K562 (cell line): Measurements from ENCODE around the gene EFNA1. TPM values are rescaled to one million over a fixed set of nuclear protein-coding genes. Genes with fewer than 3 reads are reported as not detected.

ENCODE experiments used
- ADNP ChIP-seq: fragments of 200-800 bp; sonication (Bioruptor generic); IDR thresholded peaks from 2 replicates; pipeline ENCODE4 v1.6.1; 2016; ENCODE audit warnings: missing genetic modification characterization, missing compliant biosample characterization
- CHCHD3 ChIP-seq: fragments of 250-450 bp; sonication (Bioruptor Pico); IDR thresholded peaks from 2 replicates; pipeline ENCODE4 v2.1.2; 2022; ENCODE audit warnings: mild to moderate bottlenecking
- CSDE1 ChIP-seq, 2 experiments: fragments of 450-650 bp; IDR thresholded peaks; 2 replicates each; pipeline ENCODE4 v1.6.1; 2016; ENCODE audit warnings: mild to moderate bottlenecking in 1 of 2
- ESRRA ChIP-seq: fragments of 450-650 bp; IDR thresholded peaks from 2 replicates; pipeline ENCODE4 v1.6.1; 2014; ENCODE audit warnings: low read depth, mild to moderate bottlenecking, moderate library complexity, borderline replicate concordance
- KDM1A ChIP-seq, 2 experiments: fragments of 450-650 bp; IDR thresholded peaks; 2 replicates each; pipeline ENCODE4 v1.6.1; 2016; ENCODE audit warnings: mild to moderate bottlenecking in 2 of 2
- LARP7 ChIP-seq: fragments of 450-650 bp; IDR thresholded peaks from 2 replicates; pipeline ENCODE4 v1.6.1; 2016
- MTF1 ChIP-seq: fragments of 250-450 bp; sonication (Bioruptor Pico); IDR thresholded peaks from 2 replicates; pipeline ENCODE4 v1.9.0; 2021; ENCODE audit warnings: moderate library complexity, mild to moderate bottlenecking, inconsistent platforms, borderline replicate concordance
- POLR2G ChIP-seq: fragments of 200-400 bp; formaldehyde crosslinking; IDR thresholded peaks from 2 replicates; pipeline ENCODE4 v1.6.1; 2017; ENCODE audit warnings: low read depth, mild to moderate bottlenecking, antibody characterized with exemption, low read length, moderate library complexity
- PRDM10 ChIP-seq: fragments of 450-650 bp; IDR thresholded peaks from 2 replicates; pipeline ENCODE4 v1.6.1; 2018; ENCODE audit not compliant: partially characterized antibody
- RCOR1 ChIP-seq, 2 experiments: IDR thresholded peaks; 2 replicates each; pipeline ENCODE4 v1.6.1; 2012; ENCODE audit warnings: low read depth in 2 of 2, low read length in 2 of 2, borderline replicate concordance in 1 of 2, improper control_type of control experiment in 1 of 2
- SMAD2 ChIP-seq: fragments of 150-350 bp; IDR thresholded peaks from 2 replicates; pipeline ENCODE4 v1.6.1; 2014; ENCODE audit warnings: low read depth, mild to moderate bottlenecking, low read length
- SMARCB1 ChIP-seq: IDR thresholded peaks from 2 replicates; pipeline ENCODE4 v1.6.1; 2011; ENCODE audit warnings: improper control_type of control experiment, low read depth; ENCODE audit not compliant: insufficient read length
- SRSF9 ChIP-seq: fragments of 200-400 bp; formaldehyde crosslinking; IDR thresholded peaks from 2 replicates; pipeline ENCODE4 v1.6.1; 2017; ENCODE audit warnings: low read depth, low read length, borderline replicate concordance
- TCF3 ChIP-seq: sonication (generic); formaldehyde crosslinking; IDR thresholded peaks from 2 replicates; pipeline ENCODE4 v1.4.0; 2020; ENCODE audit warnings: mild to moderate bottlenecking, missing genetic modification reagents
- THRB ChIP-seq: fragments of 450-650 bp; formaldehyde crosslinking; conservative IDR thresholded peaks from 2 replicates; pipeline ENCODE4 v1.4.0; 2022; ENCODE audit warnings: mild to moderate bottlenecking, missing genetic modification characterization
- TRIM25 ChIP-seq: fragments of 450-650 bp; IDR thresholded peaks from 2 replicates; pipeline ENCODE4 v1.7.0; 2016; ENCODE audit warnings: borderline replicate concordance
- ZBTB9 ChIP-seq: fragments of 450-650 bp; formaldehyde crosslinking; IDR thresholded peaks from 2 replicates; pipeline ENCODE4 v1.4.0; 2020; ENCODE audit warnings: mild to moderate bottlenecking, moderate library complexity
- ZNF282 ChIP-seq: sonication (generic); formaldehyde crosslinking; IDR thresholded peaks from 2 replicates; pipeline ENCODE4 v1.8.1; 2023; ENCODE audit warnings: missing genetic modification reagents
- ZNF589 ChIP-seq: fragments of 200-800 bp; sonication (Bioruptor generic); IDR thresholded peaks from 2 replicates; pipeline ENCODE4 v1.6.1; 2016; ENCODE audit warnings: low read depth, missing genetic modification characterization, missing compliant biosample characterization
- ZNF778 ChIP-seq: fragments of 450-650 bp; formaldehyde crosslinking; IDR thresholded peaks from 2 replicates; pipeline ENCODE4 v1.4.0; 2020; ENCODE audit warnings: mild to moderate bottlenecking, moderate library complexity
- ZNF780A ChIP-seq: fragments of 250-450 bp; sonication (Bioruptor Pico); IDR thresholded peaks from 2 replicates; pipeline ENCODE4 v1.5.0; 2021; ENCODE audit warnings: mild to moderate bottlenecking
- polyA plus RNA-seq, 8 experiments: library from polyadenylated mRNA; depleted of rRNA in 4 of 8; stranded (reverse) in 5 of 8; unstranded in 3 of 8; fragments of >200 nt; fragmentation: Nextera tagmentation in 2 of 8; fragmentation: Illumina TruSeq in 1 of 8; extraction: Ambion mirVana in 2 of 8; extraction: Trizol in 1 of 8; gene quantifications; 2 replicates each; pipeline versions ENCODE4 v1.2.1 to v1.2.3, GENCODE V29; 2011 to 2014; ENCODE audit warnings: inconsistent platforms in 1 of 8, missing spikeins in 1 of 8
- total RNA-seq, 7 experiments: library from RNA; depleted of rRNA in 6 of 7; stranded (reverse); fragments of >200 nt in 6 of 7; fragmentation: Illumina TruSeq in 2 of 7; extraction: Trizol in 2 of 7; gene quantifications; 2 replicates each; pipeline versions ENCODE4 v1.2.1 to v1.2.3, GENCODE V29; 2011 to 2021; ENCODE audit warnings: low replicate concordance in 1 of 7

Gene EFNA1
- total and polyA plus RNA-seq, 9 of the 15 experiments (the other 6 are each of a cell fraction or from before 2014, with no cell fraction given), result 2.1 to 9.3 (median 3.0) TPM

- TF ChIP-seq ESRRA (no peak), SMAD2 (no peak), KDM1A (IDR thresholded peaks at IDR 0.05) (no peak), ZNF778 (CRISPR knock-in tag) (no peak), LARP7 (peak; percentile 15; the same call in 1 of the 2 replicates), TRIM25 (peak; percentile 82; the same call in 1 of the 2 replicates), CHCHD3 (CRISPR knock-in tag) (no peak; the same call in 1 of the 2 replicates), MTF1 (CRISPR knock-in tag) (no peak), TCF3 (CRISPR knock-in tag) (0 out of 2 replicates have a peak, but pooled peaks have one; percentile 13), ZNF780A (no peak), SRSF9 (no peak), RCOR1 (IDR thresholded peaks at IDR 0.05; ENCODE audit: borderline replicate concordance in 1 of 2, low read depth in 2 of 2, low read length in 2 of 2) (peak in 1 of 2 experiments; percentile 18; a peak in 1 of 4 replicates), ZBTB9 (CRISPR knock-in tag) (no peak), ADNP (tag) (no peak), THRB (CRISPR knock-in tag) (peak; percentile 70; the same call in 1 of the 2 replicates), PRDM10 (peak; percentile 86), POLR2G (peak; percentile 81), CSDE1 (IDR thresholded peaks at IDR 0.05) (no peak), ZNF282 (CRISPR knock-in tag) (0 out of 2 replicates have a peak, but pooled peaks have one; percentile 15), SMARCB1 (no peak), ZNF589 (no peak)
These were observed 12.4 kb downstream of the EFNA1 start, which contains the start of gene DPM3 (continued) for GRCh38 chr1:155139895-155140629.
